HG02938 (cell line): ENCODE data around the gene TCOF1.
A peak's percentile ranks its signal among the peaks of the same experiment; 100 is the strongest.

Source experiments
- ATAC-seq: cut with Tn5 transposase; IDR thresholded peaks from one replicate; pipeline ENCODE4 v1.9.1; 2021; ENCODE audit warnings: mild to moderate bottlenecking, moderate library complexity; ENCODE audit not compliant: unreplicated experiment

The TCOF1 gene

DNA sequence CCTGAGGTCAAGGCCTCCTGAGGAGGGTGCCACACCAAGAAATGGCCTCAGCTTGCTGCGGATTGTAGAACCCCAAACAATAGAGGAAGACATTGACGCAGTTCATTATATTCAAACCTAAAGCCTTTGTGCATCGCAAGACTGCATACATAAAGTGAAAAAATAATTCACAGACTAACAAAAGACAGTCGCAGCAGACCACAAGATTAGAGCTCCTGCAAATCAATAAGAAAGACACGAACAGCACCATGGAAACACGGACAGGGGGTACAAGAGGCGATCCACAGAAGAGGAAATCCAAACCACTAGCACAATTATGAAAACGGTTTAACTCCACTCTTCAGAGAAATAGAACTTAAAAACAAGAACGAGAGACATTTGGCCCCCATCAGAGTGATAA, 10.0 kb upstream of the TCOF1 start:
- no peak for ATAC-seq

DNA sequence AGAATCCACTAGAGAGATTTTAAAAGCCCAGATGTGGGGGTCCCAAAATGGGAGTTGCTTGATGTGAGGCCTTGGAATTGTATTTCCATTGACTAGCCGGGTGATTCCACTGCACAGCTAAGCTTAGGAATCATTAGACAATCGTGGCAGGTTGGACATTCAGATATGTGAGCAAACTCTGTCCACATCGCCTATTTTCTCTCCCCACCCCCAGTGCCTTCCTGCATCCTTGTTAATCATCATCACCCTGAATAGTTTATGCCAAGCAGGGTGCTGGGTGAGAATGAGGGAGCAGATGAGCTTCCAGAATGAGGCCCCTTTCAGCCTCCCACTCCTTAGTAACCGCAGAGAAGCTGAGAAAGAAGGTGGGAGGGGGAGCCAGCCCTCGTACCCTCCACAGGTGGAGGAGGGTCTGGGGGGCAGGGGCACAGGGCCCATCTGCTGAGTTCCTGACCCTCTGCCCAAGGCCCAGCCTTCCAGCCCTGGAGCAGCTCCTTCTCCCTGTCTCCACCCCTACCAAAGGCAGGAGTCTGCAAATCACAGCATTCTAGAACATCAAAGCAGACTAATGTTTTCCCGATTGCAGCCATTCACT, 7.7 kb upstream of the TCOF1 start:
- ATAC-seq = no peak

DNA sequence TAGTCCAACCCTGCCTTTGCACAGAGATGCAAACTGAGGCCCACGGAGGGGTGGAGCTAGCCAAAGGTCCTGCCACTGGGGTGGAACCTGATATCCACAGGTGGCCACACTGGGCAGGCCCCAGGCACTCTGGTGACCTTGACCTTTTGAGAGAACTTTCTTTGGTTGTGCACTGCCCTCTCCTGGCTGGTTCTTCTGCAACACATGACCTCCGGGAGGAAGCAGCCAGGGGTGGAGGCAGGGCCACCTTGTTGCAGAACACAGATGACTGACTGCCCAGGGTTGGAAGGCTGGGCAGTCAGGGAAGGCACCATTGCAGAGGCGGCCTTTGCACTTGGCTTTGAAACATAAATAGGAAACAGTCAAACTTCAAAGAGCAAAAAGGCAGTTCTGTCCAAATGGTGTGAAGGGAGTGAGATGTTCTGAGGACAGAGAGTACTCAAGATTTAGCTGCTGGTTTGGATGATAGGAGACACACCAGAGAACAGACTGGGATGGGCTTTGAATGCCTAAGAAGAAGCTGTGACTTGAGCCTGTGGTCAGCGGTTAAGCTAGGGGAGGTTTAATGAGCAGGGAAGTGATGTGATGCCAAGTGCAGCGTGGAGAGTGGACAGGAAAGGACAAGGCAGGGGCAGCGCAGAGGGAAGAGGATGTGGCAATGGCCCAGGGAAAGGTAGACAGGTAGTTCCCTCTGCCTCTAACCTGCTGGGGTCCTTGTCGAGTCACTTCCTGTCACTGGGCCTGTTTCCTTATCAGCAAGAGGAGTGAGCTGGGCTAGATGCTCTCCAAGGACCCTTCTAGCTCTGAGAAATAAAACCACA, 6.8 kb upstream of the TCOF1 start:
- ATAC-seq = peak; percentile 92

DNA sequence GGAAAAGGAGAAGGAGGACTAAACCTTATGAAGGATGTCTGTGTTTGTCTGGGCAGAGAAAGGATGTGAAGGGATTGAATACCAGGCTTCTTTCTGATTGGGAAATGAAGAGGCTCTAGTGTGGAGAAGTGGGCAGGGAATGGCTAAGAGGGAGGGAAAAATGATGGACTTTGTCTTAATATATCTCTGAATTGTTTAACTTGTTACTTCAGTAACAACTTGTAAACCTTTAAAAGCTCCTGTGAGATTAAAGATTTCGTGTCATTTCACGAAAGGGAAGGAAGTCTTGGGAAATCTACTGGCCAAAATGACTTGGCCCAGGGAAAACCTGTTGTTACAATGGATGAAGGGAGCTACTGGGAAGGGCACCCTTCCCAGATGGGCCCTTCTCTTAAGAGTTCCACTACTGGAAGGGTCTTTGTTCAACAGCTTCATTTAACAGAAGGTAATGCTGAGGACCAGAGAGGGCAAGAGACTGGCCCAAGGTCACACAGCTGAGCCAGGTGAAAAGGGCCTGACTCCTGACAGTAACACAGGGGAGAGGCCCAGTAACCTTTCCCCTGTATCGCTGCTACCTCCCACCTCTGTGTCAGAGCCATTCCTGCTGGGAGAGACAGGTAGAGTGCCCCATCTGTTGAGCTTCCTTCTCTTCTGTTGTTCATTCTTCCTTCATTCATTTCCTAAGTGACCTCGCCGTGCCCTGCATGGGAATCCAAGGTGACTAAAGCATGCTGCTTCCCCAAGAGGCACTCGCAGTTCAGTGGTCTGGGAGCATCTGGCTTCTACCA, 5.1 kb upstream of the TCOF1 start:
- ATAC-seq = no peak

DNA sequence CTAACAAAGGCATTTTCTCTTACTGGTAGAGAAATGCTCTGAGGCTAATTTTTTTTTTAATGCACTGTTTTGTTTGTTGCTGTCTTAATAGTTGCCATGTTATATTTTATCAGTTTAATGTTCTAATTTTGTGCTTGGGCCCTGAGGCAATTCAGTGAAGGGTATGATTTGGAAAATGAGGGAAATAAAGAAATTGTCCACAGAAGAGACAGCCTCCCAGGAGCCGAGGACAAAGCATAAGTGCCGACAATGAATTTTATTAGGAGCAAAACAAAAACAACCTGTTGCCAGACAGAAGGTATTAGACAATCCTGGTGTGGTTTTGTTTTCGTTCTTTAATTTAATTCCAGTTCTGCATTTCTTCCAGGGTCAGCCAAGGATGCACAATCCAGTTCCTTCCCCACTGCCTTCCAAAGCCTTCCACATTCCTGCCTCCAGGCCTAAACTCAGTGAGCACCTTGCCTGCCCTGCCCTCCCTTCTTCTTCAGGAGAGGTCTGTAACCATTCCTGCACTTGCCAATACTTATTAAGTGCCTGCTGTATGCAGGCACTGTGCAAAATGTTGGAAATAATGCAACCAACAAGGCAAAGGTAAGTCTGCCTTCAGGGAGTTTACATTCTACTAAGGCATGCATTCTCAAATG, 4.3 kb upstream of the TCOF1 start:
- no peak for ATAC-seq

DNA sequence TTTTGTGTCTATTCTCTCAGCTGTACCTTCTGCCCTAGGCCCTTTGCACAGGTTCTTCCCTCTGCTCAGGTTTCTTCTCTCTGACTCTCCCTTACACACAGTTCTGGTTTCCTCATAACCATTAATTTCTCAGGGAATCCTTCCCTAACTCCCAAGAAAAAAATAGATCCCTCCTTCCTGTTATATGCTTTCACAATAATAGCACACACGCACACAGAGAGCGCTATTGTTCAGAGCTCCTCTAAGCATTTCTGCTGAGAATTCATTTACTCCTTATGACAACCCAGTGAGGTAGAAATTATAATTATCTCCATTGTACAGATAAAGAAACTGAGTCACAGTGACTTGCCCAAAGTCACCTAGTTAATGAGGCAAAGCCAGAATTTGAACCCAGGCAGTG, 1.7 kb upstream of the TCOF1 start:
- no peak for ATAC-seq

DNA sequence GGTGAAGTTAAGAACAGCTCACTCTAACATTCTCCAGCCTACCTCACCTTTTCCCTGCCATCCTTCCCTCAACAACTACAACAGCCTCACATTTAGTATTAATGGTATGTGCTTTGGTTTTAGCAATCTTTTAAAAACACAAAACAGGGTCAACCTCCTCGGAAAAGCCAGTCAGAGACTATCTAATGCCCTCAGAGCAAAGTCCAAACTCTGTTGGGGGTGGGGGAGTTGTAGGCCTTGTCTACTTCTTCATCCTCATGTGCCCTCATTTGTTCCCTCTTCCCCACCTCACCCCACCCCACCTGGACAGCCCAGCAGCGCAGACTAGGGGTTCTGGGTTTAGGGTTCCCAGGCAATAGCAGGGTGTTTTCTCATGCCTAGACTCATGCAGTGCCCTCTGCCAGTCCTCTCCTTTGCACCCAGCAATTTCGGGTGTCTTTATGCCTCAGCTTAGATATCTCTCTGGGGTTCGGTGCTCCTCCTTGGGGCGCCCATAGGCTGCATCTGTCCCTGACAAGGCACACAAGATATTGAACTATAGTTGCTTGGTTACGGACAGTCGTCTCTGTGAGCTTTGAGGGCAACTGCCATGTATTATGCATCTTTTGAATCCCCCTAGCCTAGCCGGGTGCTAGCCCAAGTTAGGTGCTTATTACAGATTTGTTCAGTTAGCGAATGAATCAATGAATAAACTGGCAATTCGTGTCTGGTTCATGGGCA, 762 bp upstream of the TCOF1 start:
- ATAC-seq = no peak

DNA sequence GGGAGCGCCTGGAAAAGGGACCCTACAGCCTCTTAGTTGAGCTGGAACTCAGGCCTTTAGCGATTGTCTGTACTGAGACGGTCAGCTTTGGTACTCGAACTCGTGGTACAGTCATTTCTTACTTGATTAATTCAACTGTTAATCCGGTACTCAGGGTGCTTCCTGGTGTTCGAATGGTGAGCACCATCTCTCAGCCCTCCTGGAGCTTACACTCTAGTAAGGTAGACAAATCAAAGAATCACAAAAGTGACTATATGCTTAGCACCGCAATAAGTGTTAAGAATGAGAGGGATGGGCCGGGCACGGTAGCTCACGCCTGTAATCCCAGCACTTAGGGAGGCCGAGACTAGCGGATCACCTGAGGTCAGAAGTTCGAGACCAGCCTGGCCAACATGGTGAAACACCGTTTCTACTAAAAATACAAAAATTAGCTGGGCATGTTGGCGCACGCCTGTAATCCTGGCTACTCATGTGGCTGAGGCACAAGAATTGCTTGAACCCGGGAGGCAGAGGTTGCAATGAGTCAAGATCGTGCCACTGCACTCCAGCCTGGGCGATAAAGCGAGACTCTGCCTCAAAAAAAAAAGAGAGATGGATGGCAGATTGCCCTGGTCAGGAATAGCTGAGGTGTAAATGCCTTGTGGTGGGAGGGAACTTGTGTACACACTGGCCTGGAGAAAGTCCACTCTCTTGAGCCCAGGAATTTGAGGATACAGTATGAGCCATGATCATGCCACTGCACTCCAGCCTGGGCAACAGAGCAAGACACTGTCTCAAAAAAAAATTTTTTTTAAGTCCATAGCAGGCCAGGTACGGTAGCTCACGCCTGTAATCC, 981 bp downstream of the TCOF1 start:
- no peak for ATAC-seq

DNA sequence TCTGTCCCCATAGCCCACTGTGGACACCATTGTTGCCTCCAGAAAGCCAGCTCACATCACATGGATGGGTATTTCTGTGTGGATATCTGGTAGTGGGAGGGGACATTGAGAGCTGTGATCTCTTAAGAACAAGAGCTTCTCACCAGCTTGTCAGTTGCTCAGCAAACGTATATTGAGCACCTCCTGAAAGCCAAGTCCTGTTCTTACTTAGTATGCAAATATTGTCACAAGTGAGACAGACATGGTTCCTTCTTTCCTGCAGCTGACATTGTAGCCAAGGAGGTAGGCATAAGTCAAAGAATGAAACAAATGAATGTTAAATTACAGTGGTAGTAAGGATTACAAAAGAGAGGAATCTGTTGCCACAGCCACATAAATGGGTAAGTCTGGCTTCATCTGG, 3.8 kb downstream of the TCOF1 start:
- ATAC-seq = peak; percentile 36

DNA sequence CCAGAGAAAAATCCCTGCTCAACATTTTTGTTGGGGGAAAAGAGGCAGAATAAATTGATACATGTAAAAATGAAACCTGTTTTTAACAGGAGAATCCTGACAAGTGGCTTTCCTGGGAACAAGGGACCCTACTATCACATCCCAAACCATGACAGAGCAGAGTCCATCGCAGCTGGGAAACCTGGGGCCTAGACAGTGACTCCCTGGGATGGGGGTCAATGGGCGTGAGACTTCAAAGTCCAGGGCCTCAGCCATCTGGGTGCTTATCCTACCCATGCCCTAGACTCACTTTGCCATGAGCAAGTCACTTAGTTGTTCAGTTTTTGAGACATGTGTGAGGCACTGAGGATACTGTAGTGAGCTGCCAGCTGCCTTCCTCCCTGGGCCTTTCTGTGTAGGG, 5.7 kb downstream of the TCOF1 start:
- ATAC-seq = no peak

DNA sequence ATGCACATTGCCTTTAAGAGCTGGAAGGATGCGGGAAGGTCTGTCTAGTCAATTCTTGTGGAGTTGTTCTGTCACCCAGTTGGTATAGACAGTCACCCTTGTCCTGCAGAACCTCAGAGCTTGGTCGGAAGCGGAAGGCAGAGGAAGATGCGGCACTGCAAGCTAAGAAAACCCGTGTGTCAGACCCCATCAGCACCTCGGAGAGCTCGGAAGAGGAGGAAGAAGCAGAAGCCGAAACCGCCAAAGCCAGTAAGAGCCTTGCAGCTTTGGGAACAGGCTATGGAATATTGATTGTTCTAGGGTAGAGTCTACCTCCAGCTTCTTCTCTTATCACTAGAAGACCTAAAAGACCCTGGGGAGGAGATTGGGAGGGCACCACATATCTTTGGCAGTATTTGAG, 6.5 kb downstream of the TCOF1 start:
- no peak for ATAC-seq

DNA sequence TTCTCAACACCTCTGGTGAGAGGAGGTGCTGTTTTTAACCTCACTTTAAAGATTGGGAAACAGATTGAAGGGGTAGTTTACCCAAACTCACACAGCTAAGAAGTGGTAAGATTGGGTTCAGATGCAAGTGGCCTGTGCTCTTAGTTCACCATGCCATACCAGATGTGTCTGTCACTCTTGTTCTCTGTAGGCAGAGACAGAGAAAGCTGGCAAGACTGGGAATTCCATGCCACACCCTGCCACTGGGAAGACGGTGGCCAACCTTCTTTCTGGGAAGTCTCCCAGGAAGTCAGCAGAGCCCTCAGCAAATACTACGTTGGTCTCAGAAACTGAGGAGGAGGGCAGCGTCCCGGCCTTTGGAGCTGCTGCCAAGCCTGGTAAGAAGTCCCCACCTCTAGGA, 11.0 kb downstream of the TCOF1 start:
- no peak for ATAC-seq

DNA sequence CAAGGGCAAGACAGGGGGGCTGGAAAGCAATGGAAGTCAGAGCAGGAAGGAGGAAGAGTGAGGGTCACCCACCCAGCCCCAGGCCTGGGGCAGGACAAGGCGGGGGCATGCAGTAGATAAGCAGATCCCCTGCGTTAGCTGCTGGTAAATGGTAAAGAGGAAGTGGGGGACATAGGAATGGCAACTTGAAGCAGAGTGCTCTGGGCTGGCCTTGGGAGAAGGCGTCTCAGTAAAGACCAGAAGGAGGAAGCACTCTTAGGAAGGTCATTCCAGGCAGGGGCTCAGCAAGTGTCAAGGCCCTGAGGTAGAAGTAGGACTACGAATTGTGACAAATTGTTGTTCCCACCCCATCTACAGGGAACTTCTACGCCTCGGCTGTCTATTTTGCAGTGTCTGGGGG, 15.1 kb downstream of the TCOF1 start:
- ATAC-seq = no peak

DNA sequence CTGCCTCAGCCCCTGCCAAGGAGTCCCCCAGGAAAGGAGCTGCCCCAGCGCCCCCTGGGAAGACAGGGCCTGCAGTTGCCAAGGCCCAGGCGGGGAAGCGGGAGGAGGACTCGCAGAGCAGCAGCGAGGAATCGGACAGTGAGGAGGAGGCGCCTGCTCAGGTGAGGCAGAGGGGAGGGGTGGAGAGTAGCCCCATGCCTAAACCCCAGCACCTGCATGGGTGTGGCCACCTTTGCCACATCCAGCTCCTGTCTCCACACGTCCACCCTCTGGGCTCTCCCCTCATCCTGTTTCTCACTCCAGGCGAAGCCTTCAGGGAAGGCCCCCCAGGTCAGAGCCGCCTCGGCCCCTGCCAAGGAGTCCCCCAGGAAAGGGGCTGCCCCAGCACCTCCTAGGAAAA, 17.2 kb downstream of the TCOF1 start:
- ATAC-seq = no peak

DNA sequence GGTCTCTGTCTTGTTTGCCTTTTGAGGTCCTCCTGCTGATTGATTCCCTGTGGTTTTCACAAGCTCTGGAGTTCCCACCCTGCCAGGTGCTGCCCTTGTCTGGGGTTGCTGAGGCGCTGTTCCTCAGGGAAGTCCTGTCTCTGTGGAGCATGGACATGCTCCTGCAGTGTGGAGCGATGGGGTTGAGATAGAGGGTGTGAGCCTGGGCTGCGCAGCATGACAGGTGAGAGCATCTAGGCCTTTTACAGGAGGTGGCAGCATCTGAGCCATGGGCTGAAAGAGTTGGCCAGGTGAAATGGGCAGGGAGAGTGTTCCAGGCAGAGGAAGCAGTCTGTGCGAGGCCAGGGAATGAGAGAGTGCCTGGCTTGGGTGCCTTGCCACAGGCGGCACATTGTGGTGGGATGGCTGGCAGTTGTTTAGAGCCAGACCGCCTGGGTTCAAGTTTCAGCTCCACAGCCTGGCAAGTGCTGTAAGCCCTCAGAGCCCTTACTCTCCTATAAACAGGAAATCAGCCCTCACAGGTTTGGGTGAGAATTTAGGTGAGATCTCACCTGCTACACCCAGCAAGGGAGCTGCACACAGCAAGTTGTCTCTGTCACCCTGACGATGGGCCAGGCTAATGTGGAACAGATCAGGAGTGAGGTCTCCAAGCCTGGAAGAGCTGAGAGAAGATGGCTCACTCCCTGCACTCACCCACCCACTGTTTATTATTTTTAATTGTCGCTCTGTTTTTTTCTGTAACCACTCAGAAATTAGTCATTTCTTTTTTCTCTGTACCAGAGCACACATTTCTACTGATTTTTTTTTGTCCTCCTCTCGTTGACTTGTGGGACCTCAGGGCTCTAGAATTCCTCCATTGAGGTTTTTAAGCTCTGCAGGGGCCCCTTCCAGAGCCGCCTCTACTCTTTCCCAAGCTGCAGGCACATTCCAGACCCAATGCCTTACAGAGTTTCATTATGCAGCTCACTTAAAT, 19.6 kb downstream of the TCOF1 start:
- ATAC-seq = no peak

DNA sequence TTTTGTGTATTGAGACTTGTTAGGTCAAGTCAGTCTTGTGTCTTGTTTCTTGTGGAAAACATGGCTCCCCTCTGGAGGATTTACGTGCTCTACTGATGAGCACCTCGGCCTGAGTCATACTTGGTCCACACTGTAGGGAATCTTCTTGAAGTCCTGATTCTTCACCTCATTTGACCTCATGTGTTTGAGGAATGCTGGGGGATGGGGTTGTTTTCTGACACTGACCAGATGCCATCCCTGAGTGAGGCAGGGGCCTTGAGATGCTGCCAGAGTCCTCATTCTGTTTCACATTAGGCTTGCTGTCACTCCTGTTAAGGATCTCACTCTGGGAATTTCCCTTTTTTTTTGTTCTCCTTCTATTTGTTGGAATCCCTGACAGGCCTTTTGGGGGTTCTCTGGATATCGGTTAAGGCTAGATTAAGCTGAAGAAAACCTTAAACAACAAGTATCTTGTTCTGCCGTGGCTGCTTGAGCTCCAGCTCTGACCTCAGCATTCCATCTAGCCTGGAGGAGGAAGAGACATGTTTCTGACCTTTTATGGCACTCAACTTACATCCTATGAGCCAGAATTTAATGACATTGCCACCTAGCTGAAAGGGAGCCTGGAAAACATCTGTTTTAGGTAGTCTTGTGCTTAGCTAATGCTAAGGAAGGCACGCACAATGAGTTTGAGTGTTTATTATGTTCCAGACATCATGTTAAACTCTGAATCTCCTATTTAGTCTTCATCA, 20.6 kb downstream of the TCOF1 start:
- ATAC-seq = no peak

DNA sequence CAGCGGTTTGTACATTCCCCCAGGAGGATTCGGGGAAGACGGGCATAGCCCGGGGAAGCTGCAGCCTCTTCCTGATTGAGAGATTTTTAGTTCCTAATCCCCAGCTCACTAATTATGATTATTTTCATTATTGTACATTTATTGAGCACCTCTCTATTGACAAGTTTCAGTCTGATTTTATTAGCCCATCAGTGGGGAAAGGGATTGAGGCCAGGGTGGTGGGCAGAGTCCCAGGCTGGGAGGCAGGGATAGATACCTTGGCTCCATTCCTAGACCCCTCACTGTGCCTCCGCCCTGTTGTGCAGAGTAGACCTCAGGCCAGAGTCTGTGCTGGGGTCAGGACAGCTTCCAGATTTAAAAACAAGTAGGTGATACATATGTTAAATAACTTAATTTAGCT, 27.2 kb downstream of the TCOF1 start:
- ATAC-seq = no peak
